HCT116 (cell line): ENCODE measurements around the gene KIAA2012.

Source experiments
- CTCF ChIP-seq, 3 experiments: fragments of 200-600 bp in 1 of 3; sonication (generic) in 1 of 3; IDR thresholded peaks in 2 of 3; conservative IDR thresholded peaks in 1 of 3; 2 replicates each; pipeline ENCODE4 v1.5.1; 2012 to 2017; ENCODE audit warnings: low read depth in 2 of 3, low read length in 2 of 3, antibody characterized with exemption in 1 of 3, borderline replicate concordance in 1 of 3, control low read depth in 1 of 3, mild to moderate bottlenecking in 1 of 3, mixed read lengths in 1 of 3, mixed run types in 1 of 3, moderate library complexity in 1 of 3; ENCODE audit not compliant: insufficient read depth in 1 of 3
- EGR1 ChIP-seq: IDR thresholded peaks from 2 replicates; pipeline ENCODE4 v1.6.1; 2012; ENCODE audit warnings: low read depth
- JUND ChIP-seq: IDR thresholded peaks from 2 replicates; pipeline ENCODE4 v1.6.1; 2012
- POLR2A ChIP-seq: IDR thresholded peaks from 2 replicates; pipeline ENCODE4 v1.7.0; 2011; ENCODE audit warnings: borderline replicate concordance; ENCODE audit not compliant: insufficient read depth, insufficient read length; ENCODE audit errors: extremely low read depth

GRCh38 chr2:202023904-202024266, 49.2 kb upstream of the KIAA2012 start:
- no peak for TF ChIP-seq CTCF (IDR thresholded peaks at IDR 0.05 in 2 of 3, conservative IDR thresholded peaks at IDR 0.05 in 1 of 3; ENCODE audit: borderline replicate concordance in 1 of 3, insufficient read depth in 1 of 3, low read depth in 2 of 3, low read length in 2 of 3)
- TF ChIP-seq POLR2A = no peak
- TF ChIP-seq EGR1 = no peak
- TF ChIP-seq JUND = no peak
